Gastrocnemius medialis (tissue), 4 donors: ENCODE measurements around the gene ANKRD34B. TPM values are rescaled to one million over a fixed set of nuclear protein-coding genes. Genes with fewer than 3 reads are reported as not detected.

ENCODE experiments used
- ATAC-seq, 2 donors: fragments of 150-250 bp; one replicate each; pipeline ENCODE4 v1.9.1; 2016
- DNase-seq, 2 donors: peaks; one replicate each; pipeline ENCODE4 v3.0.0-alpha.2; 2019
- H3K27ac ChIP-seq, 4 donors: fragments of 200-600 bp; sonication (generic); 1 replicate in 1 of 4; 2 replicates in 3 of 4; pipeline ENCODE4 v1.5.1; 2016 to 2018; ENCODE audit warnings: mild to moderate bottlenecking in 2 of 4, moderate library complexity in 1 of 4
- H3K27me3 ChIP-seq, 3 donors: fragments of 200-600 bp; sonication (generic) in 2 of 3; 1 replicate in 1 of 3; 2 replicates in 2 of 3; pipeline versions ENCODE4 v1.5.1 to v1.6.0; 2016 to 2019; ENCODE audit warnings: mild to moderate bottlenecking in 1 of 3, moderate library complexity in 1 of 3
- H3K36me3 ChIP-seq, 2 donors: fragments of 200-600 bp; sonication (generic) in 1 of 2; one replicate each; pipeline ENCODE4 v1.5.1; 2017 to 2018
- H3K4me1 ChIP-seq, 2 donors: fragments of 200-600 bp; sonication (generic) in 1 of 2; one replicate each; pipeline ENCODE4 v1.5.1; 2016 to 2017; ENCODE audit warnings: mild to moderate bottlenecking in 2 of 2
- H3K4me3 ChIP-seq, 4 donors: fragments of 200-600 bp; sonication (generic) in 3 of 4; 1 replicate in 1 of 4; 2 replicates in 3 of 4; pipeline ENCODE4 v1.5.1; 2016 to 2019; ENCODE audit warnings: mild to moderate bottlenecking in 2 of 4
- H3K9me3 ChIP-seq, 3 donors: fragments of 200-600 bp; sonication (generic) in 2 of 3; 1 replicate in 1 of 3; 2 replicates in 2 of 3; pipeline ENCODE4 v1.5.1; 2016 to 2019
- CTCF ChIP-seq, 5 experiments: fragments of 450-650 bp in 3 of 5; fragments of 200-600 bp in 2 of 5; sonication (generic) in 2 of 5; IDR thresholded peaks in 4 of 5; conservative IDR thresholded peaks in 1 of 5; 1 replicate in 4 of 5; 2 replicates in 1 of 5; pipeline ENCODE4 v1.5.1; 2016 to 2019; ENCODE audit warnings: antibody characterized with exemption in 5 of 5, mild to moderate bottlenecking in 3 of 5, moderate library complexity in 3 of 5
- POLR2A ChIP-seq, 2 donors: fragments of 450-650 bp; IDR thresholded peaks; one replicate each; pipeline ENCODE4 v1.6.1; 2017; ENCODE audit warnings: antibody characterized with exemption in 2 of 2, mild to moderate bottlenecking in 2 of 2, moderate library complexity in 2 of 2
- in situ Hi-C, 4 donors: fragments of 200-750 bp; cut with MboI; loops; one replicate each; pipeline versions ENCODE4 v1.15.0 to v1.8.0; 2017; ENCODE audit warnings: low sequenced_read_pairs in 4 of 4
- intact Hi-C: fragments of 100-400 bp; cut with DNase I; formaldehyde crosslinking; loops from one replicate; pipeline ENCODE4 v1.15.1; 2023; ENCODE audit warnings: low total_unique reads
- total RNA-seq, 4 donors: library from RNA; depleted of rRNA; stranded (reverse); fragments of >200 nt; gene quantifications; one replicate each; pipeline versions ENCODE4 v1.1.0 to v1.2.3, GENCODE V29; 2016

Gene ANKRD34B
- total RNA-seq, 4 donors from 2014 or later: not detected

DNA sequence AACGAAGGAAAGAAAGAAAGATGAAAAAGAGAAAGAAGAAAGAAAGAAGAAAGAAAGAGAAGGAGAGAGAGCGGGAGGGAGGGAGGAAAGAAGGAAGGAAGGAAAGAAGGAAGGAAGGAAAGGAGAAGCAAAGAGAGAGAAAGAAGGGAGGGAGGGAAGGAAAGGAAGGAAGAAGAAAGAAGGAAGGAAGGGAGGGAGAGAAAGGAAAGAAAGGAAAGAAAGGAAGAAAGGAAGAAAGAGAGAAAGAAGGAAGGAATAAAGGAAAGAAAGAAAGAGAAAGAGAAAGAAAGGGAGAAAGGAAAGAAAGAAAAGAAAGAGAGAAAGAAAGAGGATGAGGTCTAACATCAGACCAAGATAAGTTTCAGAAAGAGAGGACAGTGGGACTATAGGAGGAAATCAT lies 9.0 kb upstream of the ANKRD34B start:
- Histone ChIP-seq H3K27ac (no peak overlapping the region), H3K4me3 (no peak overlapping the region), H3K9me3 (no peaks in the 10 kb centered on the region), H3K4me1 (no peaks in the 10 kb centered on the region), H3K36me3 (no peaks in the 10 kb centered on the region), H3K27me3 (peaks cover 0 to 2% (median 0%) of the 10 kb centered on the region in 3 donors)
- ATAC-seq (no peak), DNase-seq (no peak)
- TF ChIP-seq POLR2A (IDR thresholded peaks at IDR 0.05) (no peak), CTCF (IDR thresholded peaks at IDR 0.05 in 4 of 5, conservative IDR thresholded peaks at IDR 0.05 in 1 of 5) (no peak)
- in situ Hi-C loops (no loop called here), intact Hi-C loops (no loop called here)

DNA sequence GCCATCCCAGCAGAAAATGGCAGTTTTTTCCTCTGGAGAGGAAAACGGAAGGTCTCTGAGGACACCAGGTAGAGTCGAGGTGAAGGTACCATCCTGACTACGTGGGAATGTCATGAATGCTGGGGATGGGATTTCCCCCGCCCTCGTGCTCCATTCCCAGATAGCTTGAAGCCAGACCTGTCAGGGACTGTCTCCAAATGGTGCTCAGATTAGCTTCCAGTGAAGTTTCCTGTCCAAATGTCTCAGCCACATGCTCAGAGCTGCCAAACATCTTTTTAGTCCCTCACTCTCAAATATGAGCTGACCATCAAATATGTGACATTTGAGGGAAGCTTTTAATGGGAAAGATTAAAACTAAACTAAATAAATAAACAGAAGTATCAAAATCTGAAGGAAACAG lies 7.6 kb upstream of the ANKRD34B start:
- intact Hi-C loops (no loop called here), in situ Hi-C loops (no loop called here)
- Histone ChIP-seq H3K27ac (no peak overlapping the region), H3K4me1 (no peaks in the 10 kb centered on the region), H3K9me3 (no peaks in the 10 kb centered on the region), H3K36me3 (no peaks in the 10 kb centered on the region), H3K4me3 (no peak overlapping the region), H3K27me3 (peaks cover 0 to 10% (median 3%) of the 10 kb centered on the region in 3 donors)
- TF ChIP-seq CTCF (IDR thresholded peaks at IDR 0.05 in 4 of 5, conservative IDR thresholded peaks at IDR 0.05 in 1 of 5) (no peak), POLR2A (IDR thresholded peaks at IDR 0.05) (no peak)
- DNase-seq: no peak
- ATAC-seq: no peak

GRCh38 chr5:80576383-80576782 lies 6.3 kb upstream of the ANKRD34B start:
- TF ChIP-seq CTCF (IDR thresholded peaks at IDR 0.05 in 4 of 5, conservative IDR thresholded peaks at IDR 0.05 in 1 of 5): no peak
- H3K27me3 ChIP-seq: peaks cover 7 to 17% (median 15%) of the 10 kb centered on the region in 3 donors
- H3K27ac ChIP-seq: no peak overlapping the region
- no peaks in the 10 kb centered on the region for H3K36me3 ChIP-seq
- in situ Hi-C loops: no loop called here
- DNase-seq (no peak), ATAC-seq (no peak)
- H3K4me1 ChIP-seq: no peaks in the 10 kb centered on the region
- no peak overlapping the region for H3K4me3 ChIP-seq
- intact Hi-C loops: no loop called here
- no peaks in the 10 kb centered on the region for H3K9me3 ChIP-seq

DNA sequence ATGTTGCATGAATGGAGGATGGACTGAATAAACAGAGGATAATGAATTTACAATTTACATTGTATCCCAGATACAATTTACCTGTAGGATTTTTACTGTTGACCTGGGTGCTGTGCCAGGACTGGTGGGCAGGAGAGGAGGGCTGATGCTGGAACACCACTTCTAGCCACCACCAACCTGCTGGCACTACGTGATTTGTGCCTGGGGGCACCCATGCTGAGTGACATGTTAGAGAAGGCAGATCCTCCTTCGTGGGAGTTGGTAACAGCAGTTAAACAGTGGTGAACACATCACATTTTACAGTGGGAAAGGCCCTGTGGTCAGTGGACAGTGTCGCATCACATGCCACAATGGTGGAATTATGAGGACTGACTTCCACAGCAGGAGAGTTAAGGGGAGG lies 3.0 kb upstream of the ANKRD34B start:
- Histone ChIP-seq H3K9me3 (no peaks in the 10 kb centered on the region), H3K27me3 (peaks cover 29 to 42% (median 31%) of the 10 kb centered on the region in 3 donors), H3K36me3 (no peaks in the 10 kb centered on the region), H3K4me1 (peaks cover 0 to 6% of the 10 kb centered on the region in 2 donors), H3K4me3 (no peak overlapping the region), H3K27ac (no peak overlapping the region)
- ATAC-seq (no peak), DNase-seq (no peak)
- TF ChIP-seq CTCF (IDR thresholded peaks at IDR 0.05 in 4 of 5, conservative IDR thresholded peaks at IDR 0.05 in 1 of 5) (no peak), POLR2A (IDR thresholded peaks at IDR 0.05) (no peak)
- in situ Hi-C loops (no loop called here), intact Hi-C loops (no loop called here)
